GM23248 (cell line): ENCODE data around the gene CNIH3. TPM values are rescaled to one million over a fixed set of nuclear protein-coding genes. Genes with fewer than 3 reads are reported as not detected.

Source experiments
- DNase-seq: peaks from one replicate; pipeline ENCODE4 v3.0.0-alpha.2; 2015
- H2AFZ ChIP-seq: fragments of 200-600 bp; sonication (generic); 2 replicates; pipeline ENCODE4 v1.6.1; 2016; ENCODE audit warnings: antibody characterized with exemption
- H3F3A ChIP-seq: fragments of 200-600 bp; sonication (generic); 2 replicates; pipeline ENCODE4 v1.6.1; 2016; ENCODE audit warnings: mild to moderate bottlenecking, antibody characterized with exemption, mixed run types; ENCODE audit not compliant: insufficient read depth
- H3K27ac ChIP-seq: fragments of 200-600 bp; sonication (generic); 2 replicates; pipeline ENCODE4 v1.5.1; 2016; ENCODE audit warnings: mild to moderate bottlenecking
- H3K27me3 ChIP-seq: fragments of 200-600 bp; sonication (generic); replicated peaks from 2 replicates; pipeline ENCODE4 v1.6.1; 2016; ENCODE audit warnings: mild to moderate bottlenecking; ENCODE audit not compliant: insufficient read depth
- H3K36me3 ChIP-seq: fragments of 200-600 bp; sonication (generic); 2 replicates; pipeline ENCODE4 v1.6.1; 2016; ENCODE audit warnings: low read depth, mild to moderate bottlenecking
- H3K4me1 ChIP-seq: fragments of 200-600 bp; sonication (generic); 2 replicates; pipeline ENCODE4 v1.6.1; 2016; ENCODE audit warnings: mild to moderate bottlenecking; ENCODE audit not compliant: insufficient read depth
- H3K4me2 ChIP-seq: fragments of 200-600 bp; sonication (generic); one replicate; pipeline ENCODE4 v1.6.1; 2016; ENCODE audit warnings: mild to moderate bottlenecking; ENCODE audit not compliant: unreplicated experiment
- H3K4me3 ChIP-seq: fragments of 200-600 bp; sonication (generic); 2 replicates; pipeline ENCODE4 v1.5.1; 2016; ENCODE audit warnings: mild to moderate bottlenecking
- H3K79me2 ChIP-seq: fragments of 200-600 bp; sonication (generic); 2 replicates; pipeline ENCODE4 v1.6.1; 2016; ENCODE audit warnings: mild to moderate bottlenecking; ENCODE audit not compliant: insufficient read depth
- H3K9ac ChIP-seq: fragments of 200-600 bp; sonication (generic); 2 replicates; pipeline ENCODE4 v1.6.1; 2016; ENCODE audit warnings: mild to moderate bottlenecking
- H3K9me2 ChIP-seq: fragments of 200-600 bp; sonication (generic); 2 replicates; pipeline ENCODE4 v1.6.1; 2016; ENCODE audit warnings: mixed run types, mild to moderate bottlenecking, moderate library complexity; ENCODE audit not compliant: insufficient read depth
- H3K9me3 ChIP-seq: fragments of 200-600 bp; sonication (generic); one replicate; pipeline ENCODE4 v1.6.1; 2017; ENCODE audit warnings: low read depth
- H4K20me1 ChIP-seq: fragments of 200-600 bp; sonication (generic); 2 replicates; pipeline ENCODE4 v1.6.0; 2016; ENCODE audit not compliant: insufficient read depth
- EZH2 ChIP-seq: fragments of 200-600 bp; sonication (generic); IDR thresholded peaks from 2 replicates; pipeline ENCODE4 v1.6.1; 2018; ENCODE audit warnings: antibody characterized with exemption, mild to moderate bottlenecking; ENCODE audit not compliant: insufficient read depth, poor library complexity, severe bottlenecking
- EZH2phosphoT487 ChIP-seq: fragments of 200-600 bp; sonication (generic); IDR thresholded peaks from 2 replicates; pipeline ENCODE4 v1.6.1; 2018; ENCODE audit warnings: antibody characterized with exemption, moderate library complexity, mild to moderate bottlenecking, low read depth; ENCODE audit not compliant: insufficient read depth
- WGBS, 2 experiments: methylation state at CpG; one replicate each; pipeline ENCODE4 v1.1.6; 2015 to 2017; ENCODE audit warnings: low lambda C conversion rate in 2 of 2, low coverage in 1 of 2; ENCODE audit errors: missing lambda C conversion rate in 2 of 2; 5-methylcytosine and 5-hydroxymethylcytosine counted together
- in situ Hi-C: fragments of 300-500 bp; cut with MboI; formaldehyde crosslinking; loops from 2 replicates; pipeline ENCODE4 v1.15.0; 2020
- polyA plus RNA-seq: library from polyadenylated mRNA; unstranded; fragments of >200 nt; fragmentation: Nextera tagmentation; extraction: Ambion mirVana; gene quantifications from 2 replicates; pipeline ENCODE4 v1.2.1, GENCODE V29; 2016
- total RNA-seq: library from RNA; depleted of rRNA; stranded (reverse); fragments of >200 nt; shearing (Covaris generic); gene quantifications from 2 replicates; pipeline ENCODE4 v1.2.3, GENCODE V29; 2014

The CNIH3 gene
- total and polyA plus RNA-seq, 2 experiments from 2014 or later: 4.7 to 6.4 TPM

GRCh38 chr1:224784265-224785039 lies 168.3 kb downstream of the CNIH3 start:
- Histone ChIP-seq H3K9me2 (no peaks in the 10 kb centered on the region), H3F3A (peaks cover 26% of the 10 kb centered on the region), H3K4me2 (peak overlapping the region; percentile 34), H3K79me2 (no peaks in the 10 kb centered on the region), H2AFZ (peak overlapping the region; percentile 30; the same call in 1 of the 2 replicates), H3K27ac (peak overlapping the region; percentile 49), H4K20me1 (no peaks in the 10 kb centered on the region), H3K4me1 (peaks cover 15% of the 10 kb centered on the region), H3K9ac (no peak overlapping the region), H3K36me3 (no peaks in the 10 kb centered on the region), H3K27me3 (no peaks in the 10 kb centered on the region), H3K9me3 (no peaks in the 10 kb centered on the region), H3K4me3 (no peak overlapping the region)
- DNase-seq: peak; percentile 86
- in situ Hi-C loops: no loop called here
- no peak for TF ChIP-seq EZH2
- TF ChIP-seq EZH2phosphoT487: no peak
- WGBS, 2 experiments: 36 to 44% methylated on average over 4 of the region's 4 CpGs

GRCh38 chr1:224785040-224785328 lies 168.9 kb downstream of the CNIH3 start:
- Histone ChIP-seq H4K20me1 (no peaks in the 10 kb centered on the region), H3K9ac (no peak overlapping the region), H3K4me2 (peak overlapping the region; percentile 34), H3K4me1 (peaks cover 15% of the 10 kb centered on the region), H3K79me2 (no peaks in the 10 kb centered on the region), H3F3A (peaks cover 26% of the 10 kb centered on the region), H3K4me3 (no peak overlapping the region), H2AFZ (peak overlapping the region; percentile 30; the same call in 1 of the 2 replicates), H3K9me3 (no peaks in the 10 kb centered on the region), H3K36me3 (no peaks in the 10 kb centered on the region), H3K27me3 (no peaks in the 10 kb centered on the region), H3K9me2 (no peaks in the 10 kb centered on the region), H3K27ac (peak overlapping the region; percentile 49)
- no peak for TF ChIP-seq EZH2
- no peak for TF ChIP-seq EZH2phosphoT487
- DNase-seq: no peak
- in situ Hi-C loops: no loop called here
- 46 to 48% methylated on average over 2 of the region's 2 CpGs for WGBS, 2 experiments

GRCh38 chr1:224785622-224786021 lies 169.5 kb downstream of the CNIH3 start:
- TF ChIP-seq EZH2phosphoT487 (no peak), EZH2 (no peak)
- Histone ChIP-seq H3K4me1 (peaks cover 15% of the 10 kb centered on the region), H2AFZ (no peak overlapping the region), H3K79me2 (no peaks in the 10 kb centered on the region), H3K4me3 (no peak overlapping the region), H4K20me1 (no peaks in the 10 kb centered on the region), H3K27me3 (no peaks in the 10 kb centered on the region), H3F3A (peaks cover 26% of the 10 kb centered on the region), H3K4me2 (no peak overlapping the region), H3K9ac (no peak overlapping the region), H3K36me3 (no peaks in the 10 kb centered on the region), H3K9me3 (no peaks in the 10 kb centered on the region), H3K9me2 (no peaks in the 10 kb centered on the region), H3K27ac (no peak overlapping the region)
- WGBS, 2 experiments: 96 to 99% methylated on average over 3 of the region's 3 CpGs
- in situ Hi-C loops: no loop called here
- DNase-seq: no peak

GRCh38 chr1:224786533-224787250 lies 170.6 kb downstream of the CNIH3 start:
- Histone ChIP-seq H3K9me2 (no peaks in the 10 kb centered on the region), H3K4me2 (no peak overlapping the region), H3F3A (peaks cover 26% of the 10 kb centered on the region), H3K27ac (no peak overlapping the region), H4K20me1 (no peaks in the 10 kb centered on the region), H3K4me1 (peaks cover 15% of the 10 kb centered on the region), H3K4me3 (no peak overlapping the region), H3K79me2 (no peaks in the 10 kb centered on the region), H2AFZ (no peak overlapping the region), H3K9ac (no peak overlapping the region), H3K27me3 (no peaks in the 10 kb centered on the region), H3K36me3 (no peaks in the 10 kb centered on the region), H3K9me3 (no peaks in the 10 kb centered on the region)
- 55 to 56% methylated on average over 3 of the region's 3 CpGs for WGBS, 2 experiments
- in situ Hi-C loops: no loop called here
- DNase-seq: peak; percentile 42
- no peak for TF ChIP-seq EZH2phosphoT487
- no peak for TF ChIP-seq EZH2
